IPS DF 4.7 (cell line): ENCODE measurements around the gene SHKBP1.
"Not testable (repeated sequence)": the region's sequence is repeated elsewhere in the genome, so short reads cannot be mapped to it uniquely, and the experiment has no call there.

Experiments used
- DNase-seq: peaks from one replicate; pipeline ENCODE4 v3.0.0-alpha.2; 2013; ENCODE audit warnings: low spot score; ENCODE audit errors: extremely low read depth

The SHKBP1 gene

GRCh38 chr19:40585241-40585981, 8.7 kb downstream of the SHKBP1 start:
- no peak for DNase-seq

- no peak for DNase-seq
These were observed 9.3 kb downstream of the SHKBP1 start for GRCh38 chr19:40585982-40586422.

GRCh38 chr19:40586611-40587010, 9.9 kb downstream of the SHKBP1 start:
- DNase-seq, result no peak

- no peak for DNase-seq
These were observed 11.6 kb downstream of the SHKBP1 start for GRCh38 chr19:40588110-40588854.

GRCh38 chr19:40588926-40589569, 12.4 kb downstream of the SHKBP1 start:
- DNase-seq, result no peak

GRCh38 chr19:40589591-40590429, 13.1 kb downstream of the SHKBP1 start:
- no peak for DNase-seq

- no peak for DNase-seq
These were observed 14.0 kb downstream of the SHKBP1 start for GRCh38 chr19:40590464-40591265.

- DNase-seq, result not testable (repeated sequence)
These were observed 15.1 kb downstream of the SHKBP1 start for GRCh38 chr19:40591724-40592123.

GRCh38 chr19:40592170-40592569, 15.5 kb downstream of the SHKBP1 start:
- DNase-seq, result no peak

GRCh38 chr19:40594255-40594654, 17.6 kb downstream of the SHKBP1 start:
- no peak for DNase-seq

- DNase-seq, result no peak
These were observed 18.0 kb downstream of the SHKBP1 start for GRCh38 chr19:40594657-40595091.

GRCh38 chr19:40596608-40597328, 20.1 kb downstream of the SHKBP1 start:
- no peak for DNase-seq

- no peak for DNase-seq
These were observed 20.7 kb downstream of the SHKBP1 start for GRCh38 chr19:40597329-40597838.

- DNase-seq, result no peak
These were observed 21.6 kb downstream of the SHKBP1 start for GRCh38 chr19:40598121-40598917.

GRCh38 chr19:40598918-40599307, 22.2 kb downstream of the SHKBP1 start:
- DNase-seq, result no peak

- DNase-seq, result no peak
These were observed 22.7 kb downstream of the SHKBP1 start for GRCh38 chr19:40599331-40599901.

- DNase-seq, result no peak
These were observed 23.4 kb downstream of the SHKBP1 start for GRCh38 chr19:40599902-40600569.
